ENCODE data around the gene BATF.

DNA sequence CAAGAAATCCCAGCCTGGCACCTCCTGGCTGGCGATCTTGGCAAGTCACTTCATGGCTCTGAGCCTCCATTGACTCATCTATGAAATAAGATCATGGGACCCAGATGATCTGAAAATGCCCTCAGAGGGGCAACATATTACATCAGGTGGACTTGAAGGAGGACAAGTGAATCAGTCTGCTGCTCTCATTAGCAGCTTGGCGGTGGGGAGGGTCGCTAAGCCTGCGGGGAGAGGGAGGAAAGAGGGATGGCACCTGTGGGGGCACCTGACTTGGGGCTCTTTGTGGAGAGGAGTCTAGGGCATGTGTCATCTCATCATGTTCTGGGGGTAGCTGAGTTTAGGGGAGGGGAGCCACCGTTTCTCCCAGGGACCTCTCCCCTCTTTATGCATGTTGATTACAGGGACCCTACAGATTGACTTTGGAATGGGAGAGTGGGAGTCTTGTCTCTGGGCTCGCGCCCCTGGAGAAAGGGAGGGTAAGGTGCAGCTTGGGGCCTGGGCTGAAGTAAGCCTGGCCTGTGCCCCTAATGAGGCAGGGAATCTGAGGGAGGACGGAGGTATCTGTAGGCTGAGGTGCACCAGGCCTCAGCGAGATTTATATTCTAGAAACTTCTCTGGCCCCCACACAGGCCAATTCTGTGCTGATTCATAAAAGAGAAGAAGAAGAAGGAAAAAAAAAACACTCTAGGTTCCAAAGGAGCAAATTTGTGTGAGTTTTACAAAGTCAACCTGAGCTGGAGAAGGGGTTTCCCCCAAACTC lies 29.3 kb upstream of the BATF start:
- TF ChIP-seq POLR2AphosphoS5 (IDR thresholded peaks at IDR 0.05; ENCODE audit: low read depth, low read length) (no peak), SIN3A (IDR thresholded peaks at IDR 0.05; ENCODE audit: borderline replicate concordance, insufficient read depth, low read length) (no peak), TAF1 (IDR thresholded peaks at IDR 0.05; ENCODE audit: borderline replicate concordance, insufficient read depth, low read length) (no peak)

Data from PFSK-1 (cell line).